Mammary epithelial cell (primary cell): Measurements from ENCODE around the gene KRTAP12-4.

ENCODE experiments used
- EZH2 ChIP-seq: IDR thresholded peaks from 2 replicates; pipeline ENCODE4 v1.6.1; 2012; ENCODE audit warnings: low read length, inconsistent platforms, borderline replicate concordance
- TF ChIP-seq, protein P1 (sequence below), 2 donors: IDR thresholded peaks in 1 of 2; conservative IDR thresholded peaks in 1 of 2; 2 replicates each; pipeline ENCODE4 v1.5.1; 2011 to 2012; ENCODE audit warnings: inconsistent platforms in 2 of 2, low read length in 2 of 2, mild to moderate bottlenecking in 2 of 2, control low read depth in 1 of 2, low read depth in 1 of 2; ENCODE audit not compliant: insufficient read depth in 1 of 2; ENCODE audit errors: extremely low read depth in 1 of 2

DNA sequence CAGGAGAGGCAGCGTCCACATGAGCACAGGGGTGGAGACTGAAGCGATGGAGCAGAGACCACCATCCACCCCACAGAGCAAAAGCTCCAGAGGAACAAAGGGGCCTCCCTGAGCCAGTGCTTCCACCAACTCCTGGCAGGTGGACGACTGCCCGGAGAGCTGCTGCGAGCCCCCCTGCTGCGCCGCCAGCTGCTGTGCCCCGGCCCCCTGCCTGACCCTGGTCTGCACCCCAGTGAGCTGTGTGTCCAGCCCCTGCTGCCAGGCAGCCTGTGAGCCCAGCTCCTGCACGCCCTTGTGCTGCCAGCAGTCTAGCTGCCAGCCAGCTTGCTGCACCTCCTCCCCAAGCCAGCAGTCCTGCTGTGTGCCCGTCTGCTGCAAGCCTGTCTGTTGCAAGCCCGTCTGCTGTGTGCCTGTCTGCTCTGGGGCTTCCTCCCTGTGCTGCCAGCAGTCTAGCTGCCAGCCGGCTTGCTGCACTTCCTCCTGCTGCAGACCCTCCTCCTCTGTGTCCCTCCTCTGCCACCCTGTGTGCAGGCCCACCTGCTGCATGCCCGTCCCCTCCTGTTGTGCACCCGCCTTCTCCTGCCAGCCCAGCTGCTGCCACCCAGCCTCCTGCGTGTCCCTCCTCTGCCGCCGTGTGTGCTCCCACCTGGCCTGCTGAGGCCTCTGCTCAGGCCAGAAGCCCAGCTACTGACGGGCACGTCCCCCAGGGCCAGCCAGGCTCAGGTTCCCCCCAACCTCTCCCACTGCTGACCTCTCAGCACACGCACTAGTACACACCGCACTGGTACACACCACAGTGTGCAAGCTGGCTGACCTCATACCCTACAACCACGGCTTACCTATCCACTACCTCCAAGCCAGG, 47.9 kb upstream of the KRTAP12-4 start:
- TF ChIP-seq, protein P1, sequence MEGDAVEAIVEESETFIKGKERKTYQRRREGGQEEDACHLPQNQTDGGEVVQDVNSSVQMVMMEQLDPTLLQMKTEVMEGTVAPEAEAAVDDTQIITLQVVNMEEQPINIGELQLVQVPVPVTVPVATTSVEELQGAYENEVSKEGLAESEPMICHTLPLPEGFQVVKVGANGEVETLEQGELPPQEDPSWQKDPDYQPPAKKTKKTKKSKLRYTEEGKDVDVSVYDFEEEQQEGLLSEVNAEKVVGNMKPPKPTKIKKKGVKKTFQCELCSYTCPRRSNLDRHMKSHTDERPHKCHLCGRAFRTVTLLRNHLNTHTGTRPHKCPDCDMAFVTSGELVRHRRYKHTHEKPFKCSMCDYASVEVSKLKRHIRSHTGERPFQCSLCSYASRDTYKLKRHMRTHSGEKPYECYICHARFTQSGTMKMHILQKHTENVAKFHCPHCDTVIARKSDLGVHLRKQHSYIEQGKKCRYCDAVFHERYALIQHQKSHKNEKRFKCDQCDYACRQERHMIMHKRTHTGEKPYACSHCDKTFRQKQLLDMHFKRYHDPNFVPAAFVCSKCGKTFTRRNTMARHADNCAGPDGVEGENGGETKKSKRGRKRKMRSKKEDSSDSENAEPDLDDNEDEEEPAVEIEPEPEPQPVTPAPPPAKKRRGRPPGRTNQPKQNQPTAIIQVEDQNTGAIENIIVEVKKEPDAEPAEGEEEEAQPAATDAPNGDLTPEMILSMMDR (conservative IDR thresholded peaks at IDR 0.05 in 1 of 2, IDR thresholded peaks at IDR 0.05 in 1 of 2; ENCODE audit: extremely low read depth in 1 of 2, insufficient read depth in 1 of 2, low read depth in 1 of 2, low read length in 2 of 2), result no peak
- TF ChIP-seq EZH2, result no peak
